AG09319 (cell line): ENCODE measurements around the gene GFPT2.

Experiments used
- DNase-seq: peaks from one replicate; pipeline ENCODE4 v3.0.0-alpha.2; 2010; ENCODE audit warnings: low read depth; ENCODE audit errors: extremely low read depth
- TF ChIP-seq, protein P1 (sequence below): IDR thresholded peaks from 2 replicates; pipeline ENCODE4 v1.5.1; 2011; ENCODE audit warnings: low read depth, mild to moderate bottlenecking, inconsistent platforms, low read length, moderate library complexity

GFPT2 gene

DNA sequence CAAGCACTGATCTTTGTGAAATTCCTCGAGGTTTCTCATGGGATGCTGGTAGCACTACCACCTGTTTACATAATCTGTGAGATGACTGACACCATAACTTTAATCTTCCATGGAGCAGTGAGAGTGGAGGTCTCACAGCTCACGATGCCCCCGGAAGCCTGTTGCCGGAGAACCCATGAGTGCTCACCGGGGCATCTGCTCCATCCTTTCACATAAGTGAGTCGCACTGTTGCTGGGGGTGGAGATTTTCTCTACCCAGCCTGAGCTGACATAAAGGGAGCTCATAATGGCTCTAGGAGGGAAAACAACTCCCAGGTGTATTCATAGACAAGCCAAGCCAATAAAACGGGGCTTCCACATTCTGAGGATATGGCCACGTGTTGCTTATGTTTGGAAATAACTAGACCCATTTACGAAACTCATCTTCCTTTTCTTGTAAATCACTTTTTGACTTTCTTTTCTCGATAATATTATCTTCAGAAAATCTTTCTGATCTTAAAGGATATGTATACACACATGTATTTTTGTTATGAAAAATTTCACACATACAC lies 11.2 kb upstream of the GFPT2 start:
- DNase-seq, result no peak
- TF ChIP-seq, protein P1, sequence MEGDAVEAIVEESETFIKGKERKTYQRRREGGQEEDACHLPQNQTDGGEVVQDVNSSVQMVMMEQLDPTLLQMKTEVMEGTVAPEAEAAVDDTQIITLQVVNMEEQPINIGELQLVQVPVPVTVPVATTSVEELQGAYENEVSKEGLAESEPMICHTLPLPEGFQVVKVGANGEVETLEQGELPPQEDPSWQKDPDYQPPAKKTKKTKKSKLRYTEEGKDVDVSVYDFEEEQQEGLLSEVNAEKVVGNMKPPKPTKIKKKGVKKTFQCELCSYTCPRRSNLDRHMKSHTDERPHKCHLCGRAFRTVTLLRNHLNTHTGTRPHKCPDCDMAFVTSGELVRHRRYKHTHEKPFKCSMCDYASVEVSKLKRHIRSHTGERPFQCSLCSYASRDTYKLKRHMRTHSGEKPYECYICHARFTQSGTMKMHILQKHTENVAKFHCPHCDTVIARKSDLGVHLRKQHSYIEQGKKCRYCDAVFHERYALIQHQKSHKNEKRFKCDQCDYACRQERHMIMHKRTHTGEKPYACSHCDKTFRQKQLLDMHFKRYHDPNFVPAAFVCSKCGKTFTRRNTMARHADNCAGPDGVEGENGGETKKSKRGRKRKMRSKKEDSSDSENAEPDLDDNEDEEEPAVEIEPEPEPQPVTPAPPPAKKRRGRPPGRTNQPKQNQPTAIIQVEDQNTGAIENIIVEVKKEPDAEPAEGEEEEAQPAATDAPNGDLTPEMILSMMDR, result no peak

DNA sequence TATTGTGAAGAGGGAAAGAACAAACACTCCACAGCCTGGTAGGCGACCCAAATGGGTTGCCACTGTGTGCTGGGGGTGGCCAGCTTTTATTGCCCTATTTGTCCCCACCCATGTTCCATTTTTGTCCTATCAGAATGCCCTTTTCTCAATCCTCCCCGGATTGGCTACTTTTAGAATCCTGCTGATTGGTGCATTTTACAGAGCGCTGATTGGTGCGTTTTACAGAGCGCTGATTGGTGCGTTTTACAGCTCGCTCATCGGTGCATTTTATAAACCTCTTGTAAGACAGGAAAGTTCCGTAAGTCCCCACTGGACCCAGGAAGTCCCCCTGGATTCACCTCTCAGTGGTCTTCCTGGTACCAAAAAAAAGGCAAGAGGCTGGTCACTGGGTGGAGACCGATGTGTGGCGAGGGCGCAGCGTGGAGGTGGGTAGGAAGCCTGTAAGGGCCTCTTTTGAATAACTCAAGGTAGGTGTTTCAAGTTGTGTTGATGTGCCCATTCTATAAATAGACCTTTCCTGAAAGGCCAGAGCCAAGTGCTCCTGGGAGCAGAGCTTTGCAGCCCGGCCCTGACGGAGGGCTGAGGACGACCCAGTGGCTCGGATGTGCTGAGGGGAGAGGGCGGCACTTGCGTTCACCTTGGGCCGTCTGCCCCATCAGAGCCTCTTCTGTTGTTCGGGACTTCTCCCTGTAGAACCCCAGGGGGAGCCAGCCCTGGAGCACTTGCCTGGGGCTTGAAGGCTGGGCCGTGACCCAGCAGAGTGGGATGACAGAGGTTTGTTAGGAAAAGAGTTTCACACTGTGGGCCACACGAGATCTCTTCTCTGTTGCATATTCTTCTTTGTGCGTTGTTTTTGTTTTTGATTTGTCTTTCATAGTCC lies 7.2 kb upstream of the GFPT2 start:
- TF ChIP-seq, protein P1, result no peak
- no peak for DNase-seq

DNA sequence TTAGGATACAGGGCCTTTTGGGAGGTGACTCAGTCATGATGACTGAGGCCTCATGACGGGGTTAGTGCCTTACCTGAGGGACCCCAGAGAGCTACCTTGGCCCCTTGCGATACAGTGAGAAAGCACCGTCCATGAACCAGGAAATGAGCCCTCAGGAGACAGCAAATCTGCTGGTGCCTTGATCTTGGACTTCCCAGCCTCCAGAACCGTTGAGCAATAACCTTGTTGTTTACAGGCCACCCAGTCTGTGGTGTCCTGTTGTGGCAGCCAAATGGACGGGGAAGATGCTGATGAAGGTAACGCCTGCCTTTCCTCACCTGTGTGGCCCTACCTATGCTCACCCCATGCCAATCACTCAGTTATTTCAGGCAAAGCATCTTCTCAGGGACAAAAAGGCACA lies 5.6 kb upstream of the GFPT2 start:
- no peak for DNase-seq
- TF ChIP-seq, protein P1, result no peak

DNA sequence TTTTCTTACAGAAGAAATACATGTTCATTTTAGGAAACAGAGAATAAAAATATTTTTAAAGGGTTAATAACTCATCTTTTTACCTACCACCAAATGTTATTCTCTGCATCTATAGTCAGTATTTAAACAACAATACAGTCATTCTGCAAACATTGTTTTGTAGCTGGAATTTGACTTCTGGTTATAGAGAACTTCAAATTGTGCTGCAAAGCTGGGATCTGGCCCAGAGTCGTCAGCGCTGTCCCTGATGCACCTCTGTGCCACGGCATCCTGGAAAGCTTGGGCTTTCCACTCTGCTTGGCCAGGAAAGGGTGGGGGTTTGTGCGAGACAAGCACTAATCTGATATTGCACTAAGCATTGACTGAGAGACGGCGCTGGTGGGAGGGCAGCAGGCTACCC lies 5.0 kb upstream of the GFPT2 start:
- TF ChIP-seq, protein P1, result no peak
- no peak for DNase-seq

DNA sequence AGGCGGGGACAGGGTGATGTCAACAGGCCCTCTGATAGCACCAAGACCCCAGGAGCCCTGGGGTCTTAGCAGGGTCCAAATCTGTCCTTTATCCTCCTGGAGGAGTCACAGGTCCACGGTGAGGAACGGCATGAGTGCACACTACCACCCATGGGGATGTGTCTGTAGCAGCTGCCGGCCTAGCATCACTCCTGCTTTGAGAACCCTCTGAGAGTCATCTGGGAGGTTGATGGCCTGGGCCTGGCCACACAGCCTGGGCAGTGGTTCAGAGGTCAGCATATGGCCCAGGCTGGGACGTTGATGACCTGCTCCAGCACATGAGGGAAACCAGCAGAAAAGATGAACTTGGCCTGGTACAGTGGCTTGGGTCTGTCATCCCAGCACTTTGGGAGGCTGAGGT lies 1.8 kb upstream of the GFPT2 start:
- DNase-seq, result no peak
- TF ChIP-seq, protein P1, result no peak

DNA sequence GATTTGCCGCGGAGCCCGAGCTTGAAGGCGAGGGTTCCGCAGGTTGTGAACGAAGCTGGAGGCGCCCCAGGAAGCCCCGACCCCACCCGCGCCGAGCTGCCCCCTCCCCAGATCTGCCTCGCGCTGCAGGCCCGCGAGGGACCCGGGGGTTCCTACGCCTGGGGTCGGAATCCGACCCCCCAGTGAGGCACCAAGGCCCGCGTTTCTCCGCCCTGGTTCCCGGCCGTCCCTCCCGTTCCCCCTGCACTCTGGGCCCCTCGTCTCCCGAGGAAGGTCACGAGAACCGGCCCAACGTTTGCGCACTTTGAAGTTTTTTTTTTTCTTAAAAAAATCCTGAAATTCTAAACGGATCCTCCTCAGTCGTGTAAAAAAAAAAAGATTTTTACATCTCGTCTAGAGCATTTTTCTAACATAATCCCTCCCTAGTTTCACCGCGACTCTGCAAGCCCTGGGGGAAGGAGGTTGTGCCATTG lies 880 bp upstream of the GFPT2 start:
- DNase-seq, result no peak
- TF ChIP-seq, protein P1, result no peak
